ENCODE data around the gene RALGDS. TPM values are rescaled to one million over a fixed set of nuclear protein-coding genes. Genes with fewer than 3 reads are reported as not detected.
A peak's percentile ranks its signal among the peaks of the same experiment; 100 is the strongest.

Gene RALGDS
- total and polyA plus RNA-seq, 9 of the 15 experiments (the other 6 are each of a cell fraction or from before 2014, with no cell fraction given): 0.75 to 43.3 (median 27.1) TPM

- TF ChIP-seq PHF8 (IDR thresholded peaks at IDR 0.05; ENCODE audit: borderline replicate concordance, low read length) (no peak), POLR2G (IDR thresholded peaks at IDR 0.05; ENCODE audit: low read depth, low read length) (no peak), SMARCC2 (IDR thresholded peaks at IDR 0.05; ENCODE audit: low read depth) (no peak), STAG1 (CRISPR knock-in tag; IDR thresholded peaks at IDR 0.05; ENCODE audit: borderline replicate concordance) (no peak), ZNF586 (CRISPR knock-in tag; conservative IDR thresholded peaks at IDR 0.05) (no peak), ZNF280A (IDR thresholded peaks at IDR 0.05; ENCODE audit: low read depth, partially characterized antibody) (no peak), GATA2 (CRISPR knock-in tag; IDR thresholded peaks at IDR 0.05) (no peak), MLLT1 (IDR thresholded peaks at IDR 0.05) (no peak), ZNF24 (IDR thresholded peaks at IDR 0.05) (no peak), NFE2L1 (tag; IDR thresholded peaks at IDR 0.05; ENCODE audit: borderline replicate concordance, low read depth) (no peak), RAD51 (IDR thresholded peaks at IDR 0.05; ENCODE audit: borderline replicate concordance, low read depth) (peak; percentile 67; the same call in 1 of the 2 replicates), ZNF280B (CRISPR knock-in tag; IDR thresholded peaks at IDR 0.05) (no peak), NCOA1 (IDR thresholded peaks at IDR 0.05; ENCODE audit: low read depth) (no peak), RB1 (IDR thresholded peaks at IDR 0.05; ENCODE audit: low read depth) (peak; percentile 26; the same call in 1 of the 2 replicates), TOE1 (IDR thresholded peaks at IDR 0.05; ENCODE audit: borderline replicate concordance) (0 out of 2 replicates have a peak, but pooled peaks have one; percentile 55), TOE1 (CRISPR knock-in tag; IDR thresholded peaks at IDR 0.05; ENCODE audit: borderline replicate concordance, low read depth) (no peak), SMC3 (conservative IDR thresholded peaks at IDR 0.05; ENCODE audit: insufficient read depth, low read depth, low read length) (0 out of 2 replicates have a peak, but pooled peaks have one; percentile 30), TGIF2 (CRISPR knock-in tag; IDR thresholded peaks at IDR 0.05) (no peak), ZNF717 (CRISPR knock-in tag; IDR thresholded peaks at IDR 0.05) (no peak), GATAD2B (IDR thresholded peaks at IDR 0.05; ENCODE audit: borderline replicate concordance) (no peak), ZNF778 (CRISPR knock-in tag; IDR thresholded peaks at IDR 0.05) (no peak)
- TF ChIP-seq, protein P1, sequence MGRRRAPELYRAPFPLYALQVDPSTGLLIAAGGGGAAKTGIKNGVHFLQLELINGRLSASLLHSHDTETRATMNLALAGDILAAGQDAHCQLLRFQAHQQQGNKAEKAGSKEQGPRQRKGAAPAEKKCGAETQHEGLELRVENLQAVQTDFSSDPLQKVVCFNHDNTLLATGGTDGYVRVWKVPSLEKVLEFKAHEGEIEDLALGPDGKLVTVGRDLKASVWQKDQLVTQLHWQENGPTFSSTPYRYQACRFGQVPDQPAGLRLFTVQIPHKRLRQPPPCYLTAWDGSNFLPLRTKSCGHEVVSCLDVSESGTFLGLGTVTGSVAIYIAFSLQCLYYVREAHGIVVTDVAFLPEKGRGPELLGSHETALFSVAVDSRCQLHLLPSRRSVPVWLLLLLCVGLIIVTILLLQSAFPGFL (CRISPR knock-in tag; IDR thresholded peaks at IDR 0.05): no peak
Measured at GRCh38 chr9:133160742-133161546, 39.9 kb upstream of the RALGDS start (continued).
